GM21529 (cell line): ENCODE results near the gene BBS9.

Source experiments
- ATAC-seq: cut with Tn5 transposase; IDR thresholded peaks from one replicate; pipeline ENCODE4 v1.9.1; 2021; ENCODE audit not compliant: unreplicated experiment

The BBS9 gene

DNA sequence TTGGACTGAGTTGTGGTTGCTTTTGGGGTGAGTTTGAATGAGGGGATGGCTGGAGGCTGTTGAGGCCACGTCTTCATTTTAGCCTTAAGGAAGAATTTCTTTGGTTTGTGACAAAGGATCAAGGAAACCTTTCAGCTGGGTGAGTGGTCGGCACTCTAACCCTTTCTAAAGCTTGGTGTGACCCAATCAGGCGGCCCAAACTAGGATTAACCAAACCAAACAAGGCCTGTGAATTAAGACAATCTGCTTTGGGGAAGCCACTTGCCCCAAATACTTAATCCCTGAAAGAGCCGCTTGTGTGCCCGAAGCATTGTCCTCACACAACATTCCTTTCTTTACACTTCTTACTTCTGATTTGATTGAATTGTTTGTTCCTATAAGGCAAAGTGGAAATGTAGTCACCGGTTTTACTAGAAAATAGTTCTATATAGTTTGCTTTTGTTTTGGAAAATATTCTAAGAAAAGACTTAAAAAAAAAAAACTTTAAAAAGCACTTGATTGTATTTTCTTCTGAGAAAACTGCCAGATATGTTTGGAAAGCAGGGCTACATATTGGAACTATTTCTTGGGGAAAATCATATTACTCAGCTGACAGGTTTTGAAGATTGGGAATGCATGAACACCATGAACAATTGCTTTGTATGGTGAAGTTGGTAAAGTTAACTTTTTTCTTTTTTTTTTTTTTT, 503.6 kb downstream of the BBS9 start:
- ATAC-seq, result no peak

GRCh38 chr7:33634606-33635005, 505.2 kb downstream of the BBS9 start:
- no peak for ATAC-seq

DNA sequence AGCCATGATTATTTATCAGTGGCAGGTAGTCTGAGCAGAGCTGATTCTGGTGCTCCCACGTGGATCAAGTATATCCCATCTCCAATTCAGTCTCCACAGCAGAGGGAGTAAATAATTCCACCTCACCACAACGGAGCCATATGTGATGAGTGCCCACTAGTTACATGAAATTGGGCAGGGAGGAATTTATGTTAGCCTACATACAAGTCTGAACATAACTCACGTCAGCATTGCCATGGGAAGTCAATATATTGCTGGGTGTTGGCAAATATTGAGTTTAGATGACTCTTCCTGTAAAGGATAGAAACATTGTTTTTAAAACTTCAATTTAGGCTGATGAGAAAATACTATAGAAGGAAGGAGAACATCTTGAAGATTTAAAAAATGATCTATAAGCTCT, 507.0 kb downstream of the BBS9 start:
- no peak for ATAC-seq

DNA sequence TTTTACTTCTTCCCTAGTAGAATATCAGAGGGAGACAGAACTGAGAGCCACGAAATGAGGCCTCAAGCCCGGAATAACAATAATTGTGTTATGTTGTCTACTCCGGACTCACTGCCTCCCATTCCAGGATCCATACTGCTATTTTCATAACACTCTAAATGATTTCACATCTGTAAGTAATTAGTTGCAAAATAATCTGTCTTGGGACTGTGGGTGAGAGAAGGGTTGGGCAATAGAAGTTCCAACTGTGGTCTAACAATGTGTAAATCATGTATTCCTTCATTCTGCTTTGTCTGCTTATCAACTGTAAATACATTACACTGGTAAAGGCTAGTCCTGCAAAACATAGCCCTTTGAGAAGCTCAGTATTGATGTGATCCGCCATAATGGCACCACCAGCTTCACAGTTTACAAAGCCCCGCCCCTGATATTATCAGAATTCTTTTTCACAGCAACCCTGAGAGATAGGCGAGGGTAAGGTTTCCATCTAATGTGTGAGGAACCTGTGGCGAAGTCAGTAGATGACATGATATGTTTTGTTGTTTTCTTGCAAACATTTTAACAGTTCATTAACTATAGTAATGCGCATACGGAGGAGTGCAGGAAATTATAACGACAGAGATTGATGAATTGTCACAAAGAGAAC, 510.3 kb downstream of the BBS9 start:
- no peak for ATAC-seq

GRCh38 chr7:33640741-33641140, 511.4 kb downstream of the BBS9 start:
- no peak for ATAC-seq

DNA sequence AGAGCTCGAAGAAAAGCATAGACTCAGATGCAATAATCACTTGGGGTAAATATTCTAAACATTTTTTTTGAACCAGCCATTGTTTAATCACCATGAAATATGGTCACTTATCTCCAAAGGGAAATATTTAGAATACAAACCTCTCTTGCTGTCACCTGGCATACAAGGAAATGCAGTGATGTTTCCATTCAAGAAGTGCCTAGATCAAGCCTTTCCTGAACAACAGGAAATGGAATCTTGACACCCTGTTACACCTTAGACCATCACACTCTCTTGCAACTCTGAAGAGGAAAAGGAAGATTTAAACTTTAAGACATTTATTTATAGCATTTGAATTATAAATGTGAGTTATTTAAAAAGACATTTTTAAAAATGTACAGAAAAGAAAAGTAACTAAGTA, 512.9 kb downstream of the BBS9 start:
- ATAC-seq, result no peak

DNA sequence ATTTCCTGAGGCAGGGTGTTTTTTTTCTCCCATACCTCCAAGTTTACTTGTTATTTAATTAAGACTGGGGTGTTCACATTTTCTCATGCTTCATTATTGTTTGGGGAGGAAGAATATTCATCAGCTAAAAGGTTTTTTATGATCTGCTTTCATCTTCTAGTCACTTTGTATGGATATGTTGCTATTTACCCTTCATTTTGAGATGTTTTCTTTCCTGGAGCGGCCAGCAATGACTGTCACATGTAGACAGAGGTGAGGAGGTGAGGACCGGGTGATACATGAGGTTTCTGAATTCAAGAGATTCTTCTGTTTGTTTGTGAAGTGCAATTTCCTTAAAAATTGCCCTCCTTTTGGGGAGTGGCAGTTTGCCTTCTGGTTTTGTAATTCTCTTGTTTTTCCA, 514.2 kb downstream of the BBS9 start:
- no peak for ATAC-seq

DNA sequence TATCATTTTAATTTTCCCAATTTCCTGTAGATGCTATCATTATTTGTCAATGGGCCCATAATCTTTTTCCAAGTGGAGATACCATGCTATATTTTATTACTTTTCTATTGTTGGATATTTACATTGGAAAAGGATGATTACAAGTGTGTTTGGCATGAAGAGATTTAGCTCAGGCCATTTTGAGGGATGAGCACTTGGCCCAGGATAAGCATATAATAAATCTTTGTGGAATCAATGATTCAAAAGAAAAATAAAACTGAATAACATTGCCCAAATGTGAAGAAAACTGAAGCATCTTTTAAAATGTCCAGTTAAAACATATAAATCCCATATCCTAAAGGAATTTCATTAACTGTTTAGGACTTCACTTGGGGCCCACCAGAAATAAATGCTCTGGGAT, 515.1 kb downstream of the BBS9 start:
- ATAC-seq, result no peak

DNA sequence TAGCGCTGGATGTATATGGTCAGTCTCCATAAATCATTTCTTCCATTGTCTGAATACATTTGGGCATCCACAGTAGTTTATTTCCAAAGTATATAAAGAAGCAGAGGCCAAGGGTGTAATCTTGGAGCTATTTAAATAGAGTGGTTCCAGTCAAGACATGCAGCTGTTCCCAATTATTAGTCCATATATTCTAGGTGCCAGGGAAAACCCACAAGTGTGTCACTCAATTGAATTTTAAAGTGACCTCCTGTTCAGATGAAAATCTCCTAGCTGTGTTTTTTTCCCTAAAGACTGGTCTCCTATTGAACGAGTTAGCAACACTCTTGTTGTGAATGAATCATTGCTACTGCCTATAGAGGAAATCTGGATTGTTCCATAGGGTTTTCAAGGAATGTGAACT, 515.7 kb downstream of the BBS9 start:
- ATAC-seq, result no peak

GRCh38 chr7:33646166-33646565, 516.8 kb downstream of the BBS9 start:
- no peak for ATAC-seq

- ATAC-seq, result no peak
Observed at GRCh38 chr7:33646891-33647391, 517.6 kb downstream of the BBS9 start.

DNA sequence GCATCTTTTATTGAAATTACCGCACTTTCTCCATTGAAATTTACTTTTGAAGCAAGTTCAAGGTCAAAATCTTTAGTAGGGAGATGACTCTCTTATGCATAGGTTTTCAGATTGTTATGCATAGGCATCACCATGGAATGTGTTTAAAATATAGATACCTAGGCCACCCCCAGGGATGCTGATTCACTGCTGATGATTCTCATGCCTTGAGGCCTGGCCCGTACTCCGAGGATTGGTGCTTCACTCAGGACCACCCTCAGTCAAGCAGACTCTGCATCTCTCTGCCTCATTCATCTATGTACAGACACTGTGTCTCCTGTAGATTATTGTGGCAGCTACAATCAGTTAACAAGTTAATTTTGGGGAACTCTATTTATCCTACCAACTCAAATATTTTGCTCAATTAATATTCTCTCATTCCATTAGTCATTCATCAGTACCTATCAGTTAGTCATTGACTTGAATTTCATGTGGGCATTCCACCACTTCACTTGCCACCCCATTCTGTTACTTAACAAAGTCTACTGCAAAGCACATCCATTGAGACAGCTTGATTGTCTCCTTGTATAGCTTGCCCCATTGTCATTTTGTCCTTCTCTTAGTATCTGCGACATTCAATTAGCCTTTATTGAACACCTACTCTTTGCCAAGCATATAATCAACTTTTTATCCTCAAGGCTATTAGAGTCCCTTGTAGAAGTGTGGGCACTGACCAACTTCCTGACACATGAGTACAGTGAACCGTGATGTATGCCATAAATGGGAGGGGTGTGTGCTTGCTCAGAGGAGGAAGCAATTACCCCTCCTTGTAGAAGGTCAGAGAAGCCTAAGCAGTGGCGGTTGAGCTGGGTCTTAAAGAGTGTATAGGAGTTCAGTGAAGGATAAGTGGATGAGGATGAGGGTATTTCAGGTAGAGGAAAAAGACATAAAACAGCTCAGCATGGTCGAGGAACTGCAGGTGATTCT, 520.4 kb downstream of the BBS9 start:
- ATAC-seq, result no peak

- no peak for ATAC-seq
Observed at GRCh38 chr7:33650828-33651227, 521.5 kb downstream of the BBS9 start.

DNA sequence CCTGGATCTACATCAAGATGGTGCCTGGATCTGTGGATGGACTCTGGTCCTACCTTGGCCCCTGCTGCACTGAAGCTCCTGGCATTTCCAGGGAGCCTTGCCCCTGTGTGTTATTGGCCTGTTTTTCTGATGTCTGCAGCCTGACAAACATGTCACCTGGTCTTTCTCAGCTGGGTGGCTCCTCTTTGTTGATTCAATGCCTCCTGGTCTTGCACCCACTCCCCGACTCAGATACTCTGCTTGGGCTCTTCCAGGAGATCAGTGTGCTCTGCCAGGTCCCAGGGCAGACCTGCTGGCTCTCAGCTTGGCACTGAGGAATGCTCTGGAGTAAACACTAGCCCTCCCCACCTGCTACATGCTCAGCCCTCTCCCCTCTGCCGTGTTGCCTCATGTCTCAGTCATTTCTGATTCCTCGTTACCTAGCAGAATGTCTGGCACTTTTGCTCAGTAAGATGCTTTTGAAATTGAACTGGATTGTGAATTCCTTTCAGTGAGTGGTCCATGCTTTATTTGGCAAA, 522.7 kb downstream of the BBS9 start:
- no peak for ATAC-seq

DNA sequence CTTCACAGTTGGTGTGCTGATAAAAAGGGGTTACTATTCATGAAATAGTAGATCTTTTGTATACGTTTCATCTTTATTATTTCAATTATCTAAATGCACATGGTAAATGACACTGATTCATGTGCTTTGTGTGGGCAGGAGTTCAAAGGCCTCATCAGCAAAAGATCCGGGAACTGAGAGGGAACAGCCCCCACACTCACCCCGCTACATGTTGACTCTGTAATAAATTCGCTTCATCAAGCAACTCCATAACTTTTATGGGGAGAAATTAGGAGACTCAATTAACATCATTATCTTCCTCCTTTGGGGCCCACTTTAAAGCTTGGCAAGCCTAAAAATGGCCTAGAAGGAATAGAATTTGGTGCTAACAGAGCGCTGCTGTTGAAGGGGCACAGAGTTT, 525.3 kb downstream of the BBS9 start:
- ATAC-seq, result no peak
